ENCODE measurements around the gene ANKS1A.

The ANKS1A gene

DNA sequence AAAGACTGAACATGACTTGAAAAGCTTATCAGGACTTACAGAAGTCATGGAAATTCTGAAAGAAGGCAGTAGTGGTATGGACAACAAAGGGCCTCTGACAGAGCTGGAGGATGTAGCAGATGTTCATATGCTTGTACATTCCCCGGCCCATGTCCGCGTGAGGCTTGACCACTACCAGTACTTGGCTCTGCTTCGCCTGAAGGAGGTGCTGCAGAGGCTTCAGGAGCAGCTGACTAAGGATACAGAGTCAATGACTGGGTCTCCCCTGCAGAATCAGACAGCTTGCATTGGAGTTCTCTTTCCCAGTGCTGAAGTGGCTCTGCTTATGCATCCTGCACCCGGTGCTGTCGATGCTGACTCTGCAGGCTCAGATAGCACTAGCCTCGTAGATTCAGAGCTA, 30.4 kb upstream of the ANKS1A start:
- Histone ChIP-seq H3K36me3 (ENCODE audit: insufficient read depth, low read length) (peaks cover 70% of the 10 kb centered on the region), H3K9ac (ENCODE audit: low read depth, low read length, poor library complexity, severe bottlenecking) (no peak overlapping the region), H2AFZ (ENCODE audit: low read length) (no peak overlapping the region), H3K79me2 (ENCODE audit: insufficient read depth, low read length) (no peaks in the 10 kb centered on the region), H4K20me1 (ENCODE audit: insufficient read depth, low read length, poor library complexity, severe bottlenecking) (no peaks in the 10 kb centered on the region), H3K9me2 (replicated peaks; ENCODE audit: low read depth, low read length) (no peaks in the 10 kb centered on the region), H3K4me1 (ENCODE audit: insufficient read depth, low read length, poor library complexity, severe bottlenecking) (peaks cover 3% of the 10 kb centered on the region), H3K9me3 (ENCODE audit: insufficient read depth, low read depth, low read length) (no peaks in the 10 kb centered on the region), H3K4me3 (ENCODE audit: low read length, poor library complexity, severe bottlenecking) (no peak overlapping the region), H3K27me3 (ENCODE audit: insufficient read depth, low read length, poor library complexity, severe bottlenecking) (no peaks in the 10 kb centered on the region), H3K4me2 (ENCODE audit: low read depth, low read length, poor library complexity, severe bottlenecking) (no peak overlapping the region), H3F3A (ENCODE audit: low read depth) (no peaks in the 10 kb centered on the region)
- TF ChIP-seq, protein P1, sequence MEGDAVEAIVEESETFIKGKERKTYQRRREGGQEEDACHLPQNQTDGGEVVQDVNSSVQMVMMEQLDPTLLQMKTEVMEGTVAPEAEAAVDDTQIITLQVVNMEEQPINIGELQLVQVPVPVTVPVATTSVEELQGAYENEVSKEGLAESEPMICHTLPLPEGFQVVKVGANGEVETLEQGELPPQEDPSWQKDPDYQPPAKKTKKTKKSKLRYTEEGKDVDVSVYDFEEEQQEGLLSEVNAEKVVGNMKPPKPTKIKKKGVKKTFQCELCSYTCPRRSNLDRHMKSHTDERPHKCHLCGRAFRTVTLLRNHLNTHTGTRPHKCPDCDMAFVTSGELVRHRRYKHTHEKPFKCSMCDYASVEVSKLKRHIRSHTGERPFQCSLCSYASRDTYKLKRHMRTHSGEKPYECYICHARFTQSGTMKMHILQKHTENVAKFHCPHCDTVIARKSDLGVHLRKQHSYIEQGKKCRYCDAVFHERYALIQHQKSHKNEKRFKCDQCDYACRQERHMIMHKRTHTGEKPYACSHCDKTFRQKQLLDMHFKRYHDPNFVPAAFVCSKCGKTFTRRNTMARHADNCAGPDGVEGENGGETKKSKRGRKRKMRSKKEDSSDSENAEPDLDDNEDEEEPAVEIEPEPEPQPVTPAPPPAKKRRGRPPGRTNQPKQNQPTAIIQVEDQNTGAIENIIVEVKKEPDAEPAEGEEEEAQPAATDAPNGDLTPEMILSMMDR (conservative IDR thresholded peaks at IDR 0.05; ENCODE audit: low read length): peak; percentile 37; the same call in 1 of the 2 replicates
- no peak for TF ChIP-seq EZH2phosphoT487 (IDR thresholded peaks at IDR 0.05; ENCODE audit: borderline replicate concordance)

DNA sequence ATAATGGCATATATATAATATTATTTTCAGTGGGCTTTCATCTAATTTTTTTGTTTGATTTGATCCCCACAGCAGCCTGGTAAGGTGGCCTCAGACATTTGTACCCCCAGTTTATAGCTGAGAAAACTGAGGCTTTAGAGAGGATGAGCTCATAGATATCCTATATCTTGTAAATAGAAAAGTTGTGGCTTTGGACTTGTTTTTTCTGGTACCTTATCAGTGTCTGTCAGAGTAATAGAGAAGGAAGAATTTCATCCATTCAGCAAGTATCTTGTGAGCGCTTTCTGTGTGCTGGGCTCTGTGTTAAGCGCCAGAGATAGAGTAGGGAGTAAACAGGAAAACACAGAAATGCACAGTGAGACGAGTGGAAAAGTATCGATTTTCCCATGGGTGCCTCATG, 29.1 kb upstream of the ANKS1A start:
- Histone ChIP-seq H3K9ac (ENCODE audit: low read depth, low read length, poor library complexity, severe bottlenecking) (no peak overlapping the region), H3K79me2 (ENCODE audit: insufficient read depth, low read length) (no peaks in the 10 kb centered on the region), H3K9me3 (ENCODE audit: insufficient read depth, low read depth, low read length) (no peaks in the 10 kb centered on the region), H4K20me1 (ENCODE audit: insufficient read depth, low read length, poor library complexity, severe bottlenecking) (no peaks in the 10 kb centered on the region), H3K4me3 (ENCODE audit: low read length, poor library complexity, severe bottlenecking) (no peak overlapping the region), H3K9me2 (replicated peaks; ENCODE audit: low read depth, low read length) (no peaks in the 10 kb centered on the region), H3F3A (ENCODE audit: low read depth) (no peaks in the 10 kb centered on the region), H3K4me2 (ENCODE audit: low read depth, low read length, poor library complexity, severe bottlenecking) (no peak overlapping the region), H2AFZ (ENCODE audit: low read length) (no peak overlapping the region), H3K4me1 (ENCODE audit: insufficient read depth, low read length, poor library complexity, severe bottlenecking) (peaks cover 16% of the 10 kb centered on the region), H3K27me3 (ENCODE audit: insufficient read depth, low read length, poor library complexity, severe bottlenecking) (no peaks in the 10 kb centered on the region), H3K36me3 (ENCODE audit: insufficient read depth, low read length) (peaks cover 70% of the 10 kb centered on the region)
- TF ChIP-seq, protein P1 (conservative IDR thresholded peaks at IDR 0.05; ENCODE audit: low read length): no peak
- no peak for TF ChIP-seq EZH2phosphoT487 (IDR thresholded peaks at IDR 0.05; ENCODE audit: borderline replicate concordance)

DNA sequence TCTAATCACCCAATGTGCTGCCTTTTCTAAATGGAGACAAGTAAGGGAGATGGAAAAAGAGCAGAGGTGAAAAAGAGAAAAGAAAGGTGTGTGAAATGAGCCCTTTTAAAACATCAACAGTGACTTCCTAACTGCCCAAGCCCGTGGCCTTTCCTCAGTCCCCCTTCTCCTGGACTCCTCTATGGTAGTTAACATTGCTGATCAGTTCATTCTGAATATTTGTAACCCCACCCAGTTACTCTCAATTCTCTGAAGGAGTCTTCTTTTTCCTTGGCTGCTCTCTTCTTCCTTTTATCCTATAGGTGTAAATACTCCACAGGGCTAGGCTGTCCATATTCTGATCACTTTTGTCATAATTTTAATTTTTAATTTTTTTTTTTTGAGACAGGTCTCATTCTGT, 28.3 kb upstream of the ANKS1A start:
- H2AFZ ChIP-seq (ENCODE audit: low read length): no peak overlapping the region
- no peak overlapping the region for H3K4me3 ChIP-seq (ENCODE audit: low read length, poor library complexity, severe bottlenecking)
- H3F3A ChIP-seq (ENCODE audit: low read depth): no peaks in the 10 kb centered on the region
- TF ChIP-seq, protein P1 (conservative IDR thresholded peaks at IDR 0.05; ENCODE audit: low read length): no peak
- no peak for TF ChIP-seq EZH2phosphoT487 (IDR thresholded peaks at IDR 0.05; ENCODE audit: borderline replicate concordance)
- H4K20me1 ChIP-seq (ENCODE audit: insufficient read depth, low read length, poor library complexity, severe bottlenecking): no peaks in the 10 kb centered on the region
- H3K9me3 ChIP-seq (ENCODE audit: insufficient read depth, low read depth, low read length): no peaks in the 10 kb centered on the region
- no peaks in the 10 kb centered on the region for H3K79me2 ChIP-seq (ENCODE audit: insufficient read depth, low read length)
- peaks cover 24% of the 10 kb centered on the region for H3K4me1 ChIP-seq (ENCODE audit: insufficient read depth, low read length, poor library complexity, severe bottlenecking)
- H3K9ac ChIP-seq (ENCODE audit: low read depth, low read length, poor library complexity, severe bottlenecking): no peak overlapping the region
- no peak overlapping the region for H3K4me2 ChIP-seq (ENCODE audit: low read depth, low read length, poor library complexity, severe bottlenecking)
- H3K36me3 ChIP-seq (ENCODE audit: insufficient read depth, low read length): peaks cover 62% of the 10 kb centered on the region
- no peaks in the 10 kb centered on the region for H3K27me3 ChIP-seq (ENCODE audit: insufficient read depth, low read length, poor library complexity, severe bottlenecking)
- H3K9me2 ChIP-seq (replicated peaks; ENCODE audit: low read depth, low read length): no peaks in the 10 kb centered on the region

Data from Loucy (cell line).